Neural cell (in vitro differentiated cells): Measurements from ENCODE around the gene ATP11B.

Source experiments
- POLR2AphosphoS5 ChIP-seq: IDR thresholded peaks from 2 replicates; pipeline ENCODE4 v1.6.1; 2012
- SMC3 ChIP-seq: fragments of 450-650 bp; conservative IDR thresholded peaks from 2 replicates; pipeline ENCODE4 v1.6.1; 2014; ENCODE audit warnings: antibody characterized with exemption, mild to moderate bottlenecking, moderate library complexity; ENCODE audit not compliant: poor library complexity
- TF ChIP-seq, protein P1 (sequence below): fragments of 450-650 bp; IDR thresholded peaks from 2 replicates; pipeline ENCODE4 v1.5.1; 2014; ENCODE audit warnings: antibody characterized with exemption, mild to moderate bottlenecking, moderate library complexity; ENCODE audit not compliant: poor library complexity, severe bottlenecking

DNA sequence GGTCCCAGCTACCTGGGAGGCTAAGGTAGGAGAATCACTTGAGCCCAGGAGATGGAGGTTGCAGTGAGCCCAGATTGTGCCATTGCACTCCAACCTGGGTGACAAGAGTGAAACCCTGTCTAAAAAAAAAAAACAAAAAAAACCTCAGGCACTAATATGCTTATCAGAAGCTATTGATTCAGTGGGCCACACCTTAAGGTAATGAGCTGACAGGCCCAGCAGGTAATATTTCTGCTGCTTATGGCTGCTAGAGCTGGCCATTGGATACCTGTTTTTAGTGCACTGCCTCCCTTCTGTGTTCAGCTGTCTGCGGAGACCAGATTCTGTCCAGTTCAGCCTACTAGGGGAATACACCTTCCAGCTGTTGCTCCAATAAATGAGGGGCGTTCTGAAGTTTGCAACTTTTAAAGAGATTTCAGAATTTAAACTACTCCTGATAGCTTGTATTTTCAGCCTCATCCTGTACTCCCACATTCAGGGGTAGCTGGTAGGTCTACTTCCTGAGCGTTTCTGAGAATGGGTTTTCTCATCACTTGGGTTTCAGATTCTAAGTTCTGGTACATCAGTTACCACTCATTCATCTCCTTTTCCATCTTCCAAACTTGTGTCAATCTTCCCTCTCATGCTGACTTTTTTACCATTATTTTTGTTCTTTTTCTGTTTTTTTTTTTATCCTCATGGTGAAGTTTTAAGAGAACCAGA is 69.0 kb downstream of the ATP11B start:
- TF ChIP-seq, protein P1, sequence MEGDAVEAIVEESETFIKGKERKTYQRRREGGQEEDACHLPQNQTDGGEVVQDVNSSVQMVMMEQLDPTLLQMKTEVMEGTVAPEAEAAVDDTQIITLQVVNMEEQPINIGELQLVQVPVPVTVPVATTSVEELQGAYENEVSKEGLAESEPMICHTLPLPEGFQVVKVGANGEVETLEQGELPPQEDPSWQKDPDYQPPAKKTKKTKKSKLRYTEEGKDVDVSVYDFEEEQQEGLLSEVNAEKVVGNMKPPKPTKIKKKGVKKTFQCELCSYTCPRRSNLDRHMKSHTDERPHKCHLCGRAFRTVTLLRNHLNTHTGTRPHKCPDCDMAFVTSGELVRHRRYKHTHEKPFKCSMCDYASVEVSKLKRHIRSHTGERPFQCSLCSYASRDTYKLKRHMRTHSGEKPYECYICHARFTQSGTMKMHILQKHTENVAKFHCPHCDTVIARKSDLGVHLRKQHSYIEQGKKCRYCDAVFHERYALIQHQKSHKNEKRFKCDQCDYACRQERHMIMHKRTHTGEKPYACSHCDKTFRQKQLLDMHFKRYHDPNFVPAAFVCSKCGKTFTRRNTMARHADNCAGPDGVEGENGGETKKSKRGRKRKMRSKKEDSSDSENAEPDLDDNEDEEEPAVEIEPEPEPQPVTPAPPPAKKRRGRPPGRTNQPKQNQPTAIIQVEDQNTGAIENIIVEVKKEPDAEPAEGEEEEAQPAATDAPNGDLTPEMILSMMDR = no peak
- TF ChIP-seq POLR2AphosphoS5 = no peak
- TF ChIP-seq SMC3 = no peak
